T-helper 1 cell treated with Interleukin-12 subunit alpha and Interleukin-12 subunit beta and Interleukin-4 antibody, amounts not matched to agents 30 μg/mL and 1 μg/mL, for 36 hours (primary cell): Measurements from ENCODE around the gene CDRT15.
"Not testable (repeated sequence)": the region's sequence is repeated elsewhere in the genome, so short reads cannot be mapped to it uniquely, and the experiment has no call there.

Source experiments
- H3K27ac Mint-ChIP-seq: one replicate; pipeline ENCODE4 v1.8.0; 2021; ENCODE audit warnings: mild to moderate bottlenecking, mixed read lengths
- H3K27me3 Mint-ChIP-seq: one replicate; pipeline ENCODE4 v1.8.0; 2021; ENCODE audit warnings: low read depth, mixed read lengths
- H3K36me3 Mint-ChIP-seq: one replicate; pipeline ENCODE4 v1.8.0; 2021; ENCODE audit warnings: low read depth, mixed read lengths
- H3K4me1 Mint-ChIP-seq: one replicate; pipeline ENCODE4 v1.8.0; 2021; ENCODE audit warnings: low read depth, mixed read lengths
- H3K4me3 Mint-ChIP-seq: one replicate; pipeline ENCODE4 v1.8.0; 2021; ENCODE audit warnings: mild to moderate bottlenecking, moderate library complexity, mixed read lengths
- H3K9me3 Mint-ChIP-seq: one replicate; pipeline ENCODE4 v1.8.0; 2021; ENCODE audit warnings: mixed read lengths

The CDRT15 gene

DNA sequence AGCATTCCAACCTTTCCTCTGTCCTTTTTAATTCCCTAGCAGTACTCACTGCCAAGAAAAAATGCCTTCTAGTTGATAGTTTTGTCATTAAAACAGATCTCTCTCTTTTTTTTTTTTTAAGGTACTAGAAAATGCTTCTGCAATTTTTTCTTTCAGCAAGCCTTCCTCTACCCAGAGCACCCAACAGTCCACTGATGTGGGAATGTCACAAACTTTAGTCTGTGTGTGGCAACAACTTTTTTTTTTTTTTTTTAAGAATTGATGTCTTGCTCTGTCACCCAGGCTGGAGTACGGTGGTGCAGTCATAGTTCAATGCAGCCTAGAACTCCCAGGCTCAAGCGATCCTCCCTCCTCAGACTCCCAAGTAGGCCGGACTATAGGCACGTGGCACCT, 34.7 kb downstream of the CDRT15 start:
- Mint-ChIP-seq H3K27me3 (no peaks in the 10 kb centered on the region), H3K4me3 (peak overlapping the region; percentile 73)

DNA sequence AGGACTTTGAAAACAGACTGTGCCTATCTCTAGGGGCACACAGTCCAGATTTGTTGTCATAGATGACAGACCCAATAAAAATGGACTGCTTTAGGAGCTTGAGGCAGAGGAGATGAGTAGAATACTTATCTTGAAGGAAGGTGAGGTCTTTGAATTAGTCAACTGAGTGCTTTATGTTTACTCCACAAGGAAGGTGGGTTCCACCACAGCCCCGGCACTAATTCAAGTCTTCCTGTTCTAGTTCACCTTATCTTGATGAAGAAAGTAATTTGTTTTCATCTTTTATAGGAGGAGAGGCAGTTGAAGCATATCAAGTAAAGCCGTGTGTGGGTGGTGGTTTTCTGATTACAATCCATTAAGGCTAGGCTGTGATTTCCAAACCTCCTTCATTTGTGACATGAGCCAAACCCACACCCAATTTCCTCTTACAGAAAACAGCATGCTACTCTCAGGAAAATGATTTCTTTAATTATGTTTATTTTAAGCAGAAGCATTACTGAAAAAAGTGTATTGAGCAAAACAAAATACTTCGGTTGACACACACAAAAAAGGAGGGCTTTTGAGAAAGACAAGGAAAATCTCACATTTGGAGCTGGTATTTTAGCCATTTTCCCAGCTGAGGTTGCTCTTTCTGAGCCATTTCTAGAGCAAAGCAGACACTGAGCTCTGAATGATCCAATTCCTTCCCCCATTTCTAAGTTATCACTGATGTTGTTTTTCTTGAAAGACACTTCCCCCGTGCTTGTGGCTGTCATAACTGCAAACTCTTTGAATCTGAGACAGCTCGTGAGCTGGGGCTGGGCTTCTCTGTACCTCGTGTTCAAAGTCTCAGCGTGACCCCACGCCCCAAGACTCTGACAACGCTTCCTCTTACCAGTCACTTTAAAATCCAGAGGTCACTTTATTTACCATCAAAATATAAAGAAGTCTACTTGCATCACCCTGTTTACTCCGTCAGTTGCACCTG, 35.4 kb downstream of the CDRT15 start:
- H3K27me3 Mint-ChIP-seq: no peaks in the 10 kb centered on the region
- peaks cover 33% of the 10 kb centered on the region for H3K36me3 Mint-ChIP-seq
- H3K27ac Mint-ChIP-seq: peak overlapping the region; percentile 98
- peaks cover 91% of the 10 kb centered on the region for H3K4me1 Mint-ChIP-seq
- no peaks in the 10 kb centered on the region for H3K9me3 Mint-ChIP-seq
- peak overlapping the region; percentile 73 for H3K4me3 Mint-ChIP-seq

More for the DNA sequence above, 34.7 kb downstream of the CDRT15 start:
- peaks cover 28% of the 10 kb centered on the region for H3K36me3 Mint-ChIP-seq
- H3K4me1 Mint-ChIP-seq: peaks cover 85% of the 10 kb centered on the region
- H3K9me3 Mint-ChIP-seq: no peaks in the 10 kb centered on the region
- peak overlapping the region; percentile 98 for H3K27ac Mint-ChIP-seq

DNA sequence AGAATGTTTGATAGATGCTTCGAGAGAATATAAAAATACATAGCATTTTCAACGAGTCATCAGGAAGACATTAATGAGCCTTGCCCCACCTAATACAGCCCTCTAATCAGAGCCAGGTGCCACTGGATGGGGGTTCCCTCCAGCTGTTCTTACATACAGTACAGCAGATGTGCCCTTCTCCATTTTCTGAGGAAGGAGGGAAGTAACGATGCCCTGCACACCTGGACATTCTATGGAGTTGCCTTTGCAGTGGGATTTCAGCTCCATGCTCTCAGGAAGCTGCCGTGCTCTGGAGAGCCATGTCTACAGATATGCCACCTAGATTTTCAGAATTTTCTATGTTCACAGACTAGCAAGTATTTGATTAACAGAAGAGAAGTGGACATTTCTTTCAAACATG, 36.3 kb downstream of the CDRT15 start:
- Mint-ChIP-seq H3K4me3 (peak overlapping the region; percentile 73), H3K36me3 (peaks cover 29% of the 10 kb centered on the region), H3K9me3 (no peaks in the 10 kb centered on the region), H3K4me1 (peaks cover 92% of the 10 kb centered on the region), H3K27ac (peak overlapping the region; percentile 98), H3K27me3 (no peaks in the 10 kb centered on the region)

DNA sequence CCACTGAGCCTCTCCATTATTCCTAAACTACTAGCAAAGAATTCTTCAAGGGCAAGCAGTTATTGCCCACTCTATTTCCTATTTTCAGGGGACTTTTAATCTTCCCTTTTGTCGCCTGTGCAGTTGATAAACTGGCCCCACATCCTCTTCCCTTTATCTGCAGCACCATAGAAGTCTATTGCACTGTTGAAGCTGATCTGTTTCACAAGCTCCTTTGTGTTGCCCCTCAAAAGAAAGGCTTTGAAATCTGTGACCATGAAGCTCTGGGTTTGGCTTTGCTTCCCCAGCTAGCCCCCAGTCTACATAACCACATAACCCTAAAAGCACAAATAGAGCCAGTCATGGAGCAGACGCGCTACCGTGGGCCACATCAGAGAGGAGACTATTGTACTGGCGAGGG, 37.1 kb downstream of the CDRT15 start:
- Mint-ChIP-seq H3K27me3 (no peaks in the 10 kb centered on the region), H3K4me3 (peak overlapping the region; percentile 50), H3K27ac (peak overlapping the region; percentile 95), H3K9me3 (no peaks in the 10 kb centered on the region), H3K4me1 (peaks cover 88% of the 10 kb centered on the region), H3K36me3 (peaks cover 29% of the 10 kb centered on the region)

DNA sequence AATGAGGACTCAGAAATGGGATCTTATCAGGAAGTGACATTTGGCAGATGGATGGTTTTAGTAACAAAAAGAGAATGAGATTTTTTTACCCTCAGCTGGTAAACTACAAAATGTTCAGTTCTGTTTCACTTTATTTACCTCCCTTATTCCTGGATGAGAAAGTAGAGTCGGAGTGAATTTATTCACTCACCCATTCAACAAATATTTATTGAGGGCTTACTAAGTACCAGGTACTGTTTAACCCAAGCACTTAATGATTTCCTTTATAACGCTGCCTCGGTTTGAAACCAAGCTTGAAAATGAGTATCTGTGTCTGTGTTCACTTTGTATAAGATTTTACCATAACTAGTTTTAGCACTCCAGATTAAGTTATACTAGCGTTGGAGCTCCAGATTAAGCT, 38.1 kb downstream of the CDRT15 start:
- peak overlapping the region; percentile 95 for H3K27ac Mint-ChIP-seq
- no peaks in the 10 kb centered on the region for H3K9me3 Mint-ChIP-seq
- peak overlapping the region; percentile 72 for H3K4me3 Mint-ChIP-seq
- H3K27me3 Mint-ChIP-seq: no peaks in the 10 kb centered on the region
- H3K36me3 Mint-ChIP-seq: peaks cover 24% of the 10 kb centered on the region
- peaks cover 81% of the 10 kb centered on the region for H3K4me1 Mint-ChIP-seq

DNA sequence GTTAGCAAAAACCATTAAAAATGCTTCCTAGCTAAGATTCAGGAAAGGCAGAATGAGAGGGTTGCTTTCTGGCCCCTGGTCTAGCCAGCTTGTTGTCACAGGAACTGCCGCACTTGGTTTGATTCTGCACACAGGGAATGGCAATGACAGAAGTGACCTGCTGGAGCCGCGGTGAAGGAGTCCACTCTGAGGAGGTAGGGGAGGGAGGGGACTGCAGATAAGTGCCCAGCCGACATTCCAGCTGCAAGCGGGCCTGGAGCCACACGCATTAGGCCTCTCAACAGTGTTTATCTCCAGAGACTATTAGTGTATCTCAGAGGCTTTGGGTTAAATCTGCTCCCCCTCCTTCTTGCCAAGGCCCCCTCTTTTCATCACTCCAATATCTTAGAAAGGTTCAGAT, 38.6 kb downstream of the CDRT15 start:
- Mint-ChIP-seq H3K9me3 (no peaks in the 10 kb centered on the region), H3K27ac (peak overlapping the region; percentile 95), H3K36me3 (peaks cover 24% of the 10 kb centered on the region), H3K27me3 (no peaks in the 10 kb centered on the region), H3K4me3 (peak overlapping the region; percentile 72), H3K4me1 (peaks cover 81% of the 10 kb centered on the region)

DNA sequence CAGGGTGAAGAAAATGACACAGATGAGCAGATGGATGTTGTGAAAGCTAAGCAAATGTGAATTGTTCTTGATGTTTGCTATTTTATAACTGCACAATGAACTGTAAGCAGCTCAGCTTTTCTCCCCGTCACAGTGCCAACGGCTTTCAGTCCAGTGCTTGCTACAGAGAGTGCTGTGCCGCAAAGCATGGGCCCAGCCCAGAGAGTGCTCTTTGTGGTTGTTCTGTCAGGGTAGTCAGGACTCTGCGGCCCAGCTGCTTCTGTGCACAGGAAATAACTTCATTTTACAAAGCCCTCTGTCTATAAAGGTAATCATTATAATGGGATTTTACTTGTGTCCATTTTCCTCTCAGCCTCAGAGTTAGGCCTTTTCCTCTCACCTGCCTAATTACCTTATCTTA, 39.1 kb downstream of the CDRT15 start:
- no peaks in the 10 kb centered on the region for H3K9me3 Mint-ChIP-seq
- H3K27me3 Mint-ChIP-seq: no peaks in the 10 kb centered on the region
- peak overlapping the region; percentile 72 for H3K4me3 Mint-ChIP-seq
- H3K27ac Mint-ChIP-seq: peak overlapping the region; percentile 95
- peaks cover 22% of the 10 kb centered on the region for H3K36me3 Mint-ChIP-seq
- H3K4me1 Mint-ChIP-seq: peaks cover 79% of the 10 kb centered on the region

DNA sequence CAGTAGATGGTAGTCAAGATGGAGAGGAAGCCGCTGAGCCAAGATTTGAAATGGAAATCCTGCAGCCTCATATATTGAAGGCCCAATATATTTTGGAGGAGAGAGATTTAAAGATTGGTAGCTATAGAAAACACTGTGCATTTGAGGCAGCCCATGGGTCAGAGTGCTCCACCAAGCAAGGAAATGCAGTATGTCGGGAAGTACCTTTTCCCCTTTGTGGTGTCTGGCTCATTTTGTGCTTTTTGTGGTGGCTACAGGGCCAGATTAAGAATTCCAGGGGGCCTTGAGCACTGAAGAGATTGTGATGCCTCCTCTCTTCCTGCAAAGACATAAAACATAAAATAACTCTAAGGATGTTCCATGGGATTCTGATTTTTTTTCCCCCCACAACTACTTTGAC, 39.6 kb downstream of the CDRT15 start:
- Mint-ChIP-seq H3K27ac (peak overlapping the region; percentile 95), H3K36me3 (peaks cover 22% of the 10 kb centered on the region), H3K9me3 (no peaks in the 10 kb centered on the region), H3K27me3 (no peaks in the 10 kb centered on the region), H3K4me1 (peaks cover 77% of the 10 kb centered on the region), H3K4me3 (peak overlapping the region; percentile 72)

DNA sequence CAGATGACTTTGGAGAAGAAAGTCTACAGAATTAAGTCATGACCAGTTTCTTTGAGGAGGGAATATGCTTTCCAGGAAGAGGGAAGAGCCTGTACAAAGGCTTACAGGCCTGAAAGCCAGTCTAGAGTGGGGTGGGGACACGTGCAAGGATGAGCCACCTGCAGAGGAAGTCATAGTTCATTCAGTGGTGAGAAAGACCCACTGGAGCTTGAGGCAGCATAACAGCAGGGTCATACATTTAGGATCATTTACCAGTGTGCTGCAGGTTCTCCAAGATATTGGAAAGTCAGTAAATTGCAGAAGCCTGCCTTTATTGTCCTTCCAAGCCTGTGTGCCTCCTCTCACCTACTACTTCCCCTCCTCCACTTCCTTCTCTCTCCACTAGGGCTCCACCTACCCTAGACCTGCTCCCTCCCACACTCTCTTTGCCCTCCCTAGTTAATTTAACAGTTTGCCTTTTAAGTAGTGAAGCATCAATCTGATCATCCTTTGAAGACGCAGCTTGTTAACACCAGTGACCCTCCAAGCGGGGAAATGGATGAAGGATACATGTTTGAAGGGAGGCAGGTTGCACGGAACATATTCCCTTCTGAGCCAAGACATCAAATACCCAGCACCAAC, 40.2 kb downstream of the CDRT15 start:
- Mint-ChIP-seq H3K27me3 (no peaks in the 10 kb centered on the region), H3K36me3 (peaks cover 22% of the 10 kb centered on the region), H3K4me1 (peaks cover 74% of the 10 kb centered on the region), H3K4me3 (peak overlapping the region; percentile 72), H3K27ac (peak overlapping the region; percentile 95), H3K9me3 (no peaks in the 10 kb centered on the region)

DNA sequence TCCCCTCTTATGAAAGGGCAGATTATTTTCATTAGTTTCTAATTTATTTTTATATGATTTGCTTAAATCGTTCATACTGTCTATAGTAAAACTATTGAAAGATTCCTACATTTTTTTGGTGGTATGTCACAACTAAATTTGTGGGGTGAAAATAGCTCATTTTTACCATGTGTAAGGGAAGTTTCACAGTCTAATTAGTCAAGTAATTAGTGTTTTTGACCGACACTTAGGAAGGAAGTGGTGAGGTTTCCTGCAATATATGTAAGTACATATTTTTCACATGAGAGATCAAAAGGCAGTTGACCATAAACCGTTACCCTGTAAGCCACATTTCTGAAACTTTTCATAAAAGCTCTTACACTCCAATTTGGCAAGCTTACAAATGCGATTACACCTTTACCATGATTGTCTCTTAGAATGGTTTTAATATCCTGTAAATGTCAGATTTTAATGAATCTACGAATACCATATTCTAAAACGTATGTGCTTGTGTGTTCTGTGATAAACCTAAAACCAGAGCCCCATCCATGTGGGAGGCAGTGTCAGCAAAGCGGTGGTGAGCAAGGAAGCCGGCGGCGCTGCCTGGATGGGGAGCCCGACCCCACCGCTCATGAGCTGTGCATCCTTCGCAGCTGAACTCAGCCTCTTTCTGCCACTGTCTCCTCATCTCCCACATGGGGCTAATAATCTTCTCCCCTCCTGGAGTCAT, 43.9 kb downstream of the CDRT15 start:
- H3K9me3 Mint-ChIP-seq, H3K27me3 Mint-ChIP-seq: not testable (repeated sequence)
- H3K4me3 Mint-ChIP-seq: peak overlapping the region; percentile 62
- H3K36me3 Mint-ChIP-seq: peaks cover 17% of the 10 kb centered on the region
- peaks cover 57% of the 10 kb centered on the region for H3K4me1 Mint-ChIP-seq
- H3K27ac Mint-ChIP-seq: peak overlapping the region; percentile 87

DNA sequence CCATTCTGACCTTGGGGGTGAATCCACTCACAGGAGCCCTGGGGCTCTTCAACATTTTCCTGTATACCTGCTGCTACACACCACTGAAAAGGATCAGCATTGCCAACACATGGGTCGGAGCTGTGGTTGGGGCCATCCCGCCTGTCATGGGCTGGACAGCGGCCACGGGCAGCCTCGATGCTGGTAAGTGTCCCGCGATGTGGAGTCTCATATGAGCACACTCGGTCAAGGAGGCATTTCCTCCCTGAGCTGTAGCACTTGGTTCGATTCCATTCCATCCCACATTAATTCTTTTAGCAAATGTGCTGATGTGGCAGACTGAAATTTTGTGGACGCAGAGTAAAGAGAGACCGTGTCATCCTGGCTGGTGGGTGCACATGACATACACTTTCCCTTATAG, 44.6 kb downstream of the CDRT15 start:
- not testable (repeated sequence) for H3K4me3 Mint-ChIP-seq, H3K27me3 Mint-ChIP-seq, H3K9me3 Mint-ChIP-seq
- Mint-ChIP-seq H3K4me1 (peaks cover 50% of the 10 kb centered on the region), H3K27ac (peak overlapping the region; percentile 77), H3K36me3 (peaks cover 17% of the 10 kb centered on the region)

DNA sequence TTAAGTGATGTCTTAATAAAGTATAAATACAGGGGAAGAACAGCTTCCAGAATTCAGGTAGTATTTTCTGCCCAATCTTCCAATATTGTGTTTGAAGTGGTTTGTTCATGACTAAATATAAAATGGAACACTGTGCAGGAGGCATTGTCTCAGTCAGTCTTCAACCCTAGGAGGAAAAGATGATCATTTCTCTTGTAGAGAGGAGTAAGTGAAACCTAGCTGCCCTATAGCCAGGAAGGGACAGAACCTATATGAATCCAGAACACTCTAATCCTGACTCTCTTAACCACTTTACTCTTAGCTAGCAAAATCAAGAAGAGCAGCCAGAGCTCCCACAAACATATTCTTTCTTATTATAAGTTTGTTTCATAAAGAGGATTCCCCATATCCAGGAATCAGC, 45.2 kb downstream of the CDRT15 start:
- H3K9me3 Mint-ChIP-seq, H3K27ac Mint-ChIP-seq, H3K4me3 Mint-ChIP-seq, H3K27me3 Mint-ChIP-seq: not testable (repeated sequence)
- Mint-ChIP-seq H3K36me3 (peaks cover 12% of the 10 kb centered on the region), H3K4me1 (peaks cover 46% of the 10 kb centered on the region)

DNA sequence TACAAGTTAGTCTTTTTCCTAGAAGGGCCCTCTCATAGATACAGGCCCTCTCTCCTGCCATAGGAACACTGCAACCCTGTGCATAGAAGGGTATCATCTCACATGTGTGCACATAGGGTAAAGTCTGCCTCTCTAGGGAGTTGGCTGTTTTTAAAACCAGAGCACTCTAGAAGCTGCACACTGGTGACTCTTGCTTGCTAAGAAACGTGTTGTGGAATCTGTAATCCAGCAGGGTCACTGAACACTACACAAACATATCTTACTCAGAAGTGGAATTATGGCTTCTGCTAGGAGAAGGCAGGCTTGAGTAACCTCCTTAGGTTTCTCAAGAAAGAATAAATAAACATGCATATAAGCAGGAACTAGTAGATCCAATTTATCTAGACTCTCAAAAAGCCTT, 45.9 kb downstream of the CDRT15 start:
- not testable (repeated sequence) for H3K4me3 Mint-ChIP-seq, H3K9me3 Mint-ChIP-seq, H3K27ac Mint-ChIP-seq, H3K27me3 Mint-ChIP-seq
- peaks cover 12% of the 10 kb centered on the region for H3K36me3 Mint-ChIP-seq
- H3K4me1 Mint-ChIP-seq: peaks cover 47% of the 10 kb centered on the region

DNA sequence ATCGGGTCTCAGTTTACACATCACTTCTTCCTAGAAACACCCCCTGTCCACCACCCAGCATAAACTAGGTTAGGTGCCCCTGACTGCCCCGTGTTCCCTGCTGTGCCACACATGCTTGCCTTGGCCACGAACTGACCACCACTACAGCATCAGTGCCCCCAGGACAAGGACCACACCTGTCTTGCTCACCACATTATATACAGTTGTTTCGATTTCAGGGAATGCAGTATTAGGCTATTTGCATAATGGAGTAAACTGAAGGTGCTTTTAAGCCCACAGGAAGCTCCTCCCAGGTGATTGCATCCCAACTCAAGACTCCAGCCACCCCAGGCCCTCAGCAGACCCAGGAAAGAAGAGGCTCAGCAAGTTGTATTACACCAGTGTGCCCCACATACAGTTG, 50.2 kb downstream of the CDRT15 start:
- not testable (repeated sequence) for H3K27ac Mint-ChIP-seq, H3K9me3 Mint-ChIP-seq, H3K4me3 Mint-ChIP-seq, H3K27me3 Mint-ChIP-seq
- Mint-ChIP-seq H3K36me3 (peaks cover 18% of the 10 kb centered on the region), H3K4me1 (peaks cover 27% of the 10 kb centered on the region)
